G401 (cell line): Measurements from ENCODE around the gene POMGNT1. TPM values are rescaled to one million over a fixed set of nuclear protein-coding genes. Genes with fewer than 3 reads are reported as not detected.
A peak's percentile ranks its signal among the peaks of the same experiment; 100 is the strongest.

ENCODE experiments used
- DNase-seq: peaks from one replicate; pipeline ENCODE4 v3.0.0-alpha.2; 2015; ENCODE audit warnings: low spot score
- in situ Hi-C: cut with HindIII; loops from 2 replicates; pipeline ENCODE4 v1.10.0; 2016; ENCODE audit warnings: low sequenced_read_pairs, mixed read lengths
- total RNA-seq: library from RNA; depleted of rRNA; stranded (reverse); fragments of >200 nt; shearing (Covaris generic); gene quantifications from 2 replicates; pipeline ENCODE4 v1.2.3, GENCODE V29; 2014

Gene POMGNT1
- total RNA-seq, 1 experiment from 2014 or later = 118 TPM

GRCh38 chr1:46187106-46187869 is 10.9 kb downstream of the POMGNT1 start:
- in situ Hi-C loops = no loop called here
- DNase-seq = no peak

- in situ Hi-C loops = no loop called here
- no peak for DNase-seq
Observed at GRCh38 chr1:46186076-46186475, 12.2 kb downstream of the POMGNT1 start.

GRCh38 chr1:46184920-46185658 is 13.1 kb downstream of the POMGNT1 start:
- in situ Hi-C loops = no loop called here
- no peak for DNase-seq

GRCh38 chr1:46183926-46184557 is 14.2 kb downstream of the POMGNT1 start:
- DNase-seq = no peak
- in situ Hi-C loops = no loop called here

GRCh38 chr1:46183079-46183847 is 15.0 kb downstream of the POMGNT1 start:
- peak; percentile 66 for DNase-seq
- in situ Hi-C loops = no loop called here

GRCh38 chr1:46181343-46182260 is 16.6 kb downstream of the POMGNT1 start:
- DNase-seq = no peak
- in situ Hi-C loops = no loop called here

GRCh38 chr1:46180082-46180616 is 18.1 kb downstream of the POMGNT1 start:
- DNase-seq = no peak
- in situ Hi-C loops = no loop called here

- DNase-seq = peak; percentile 95
- in situ Hi-C loops = loop anchor here (10.0 kb wide), 1 partner anchor 115 kb away; no protein-coding TSS in a partner anchor
Observed at GRCh38 chr1:46179138-46180081, 18.8 kb downstream of the POMGNT1 start.

GRCh38 chr1:46176211-46176865 is 21.9 kb downstream of the POMGNT1 start, which contains the start of gene P3R3URF:
P3R3URF (minus strand) TSS chr1:46176488; CDS start chr1:46176471, 17 bp downstream.
- DNase-seq = no peak
- in situ Hi-C loops = loop anchor here (10.0 kb wide), 1 partner anchor 112 kb away; no protein-coding TSS in a partner anchor

GRCh38 chr1:46175243-46175642 is 23.0 kb downstream of the POMGNT1 start:
- no peak for DNase-seq
- in situ Hi-C loops = loop anchor here (10.0 kb wide), 1 partner anchor 110 kb away; no protein-coding TSS in a partner anchor

- in situ Hi-C loops = loop anchor here (10.0 kb wide), 1 partner anchor 110 kb away; no protein-coding TSS in a partner anchor
- DNase-seq = peak; percentile 98
Observed at GRCh38 chr1:46174448-46175231, 23.6 kb downstream of the POMGNT1 start, which contains the start of gene TSPAN1. TSPAN1 (plus strand) TSS chr1:46175087; CDS start chr1:46181108, 6,021 bp downstream.

- DNase-seq = peak; percentile 96
Observed at GRCh38 chr1:46173361-46173856, 24.8 kb downstream of the POMGNT1 start.

GRCh38 chr1:46172321-46172720 is 25.9 kb downstream of the POMGNT1 start:
- in situ Hi-C loops = loop anchor here (10.0 kb wide), 1 partner anchor 108 kb away; no protein-coding TSS in a partner anchor
- no peak for DNase-seq

More at GRCh38 chr1:46173361-46173856, 24.8 kb downstream of the POMGNT1 start:
- in situ Hi-C loops = loop anchor here (10.0 kb wide), 1 partner anchor 109 kb away; no protein-coding TSS in a partner anchor

GRCh38 chr1:46171871-46172270 is 26.4 kb downstream of the POMGNT1 start:
- peak; percentile 96 for DNase-seq
- in situ Hi-C loops = loop anchor here (10.0 kb wide), 1 partner anchor 107 kb away; no protein-coding TSS in a partner anchor

GRCh38 chr1:46171351-46171750 is 26.9 kb downstream of the POMGNT1 start:
- in situ Hi-C loops = loop anchor here (10.0 kb wide), 1 partner anchor 107 kb away; no protein-coding TSS in a partner anchor
- no peak for DNase-seq
